K562 (cell line): Measurements from ENCODE around the gene ARHGAP15.

Experiments used
- PML ChIP-seq: IDR thresholded peaks from 2 replicates; pipeline ENCODE4 v1.6.1; 2012; ENCODE audit warnings: low read length, inconsistent platforms
- TF ChIP-seq, protein P1 (sequence below), 3 experiments: IDR thresholded peaks in 2 of 3; conservative IDR thresholded peaks in 1 of 3; 2 replicates each; pipeline ENCODE4 v1.5.1; 2011 to 2012; ENCODE audit warnings: low read length in 3 of 3, mild to moderate bottlenecking in 3 of 3, control low read depth in 2 of 3, improper control_type of control experiment in 1 of 3, inconsistent platforms in 1 of 3, low read depth in 1 of 3, mixed read lengths in 1 of 3, moderate library complexity in 1 of 3; ENCODE audit not compliant: insufficient read depth in 2 of 3

GRCh38 chr2:143533846-143534245 is 404.6 kb downstream of the ARHGAP15 start:
- TF ChIP-seq, protein P1, sequence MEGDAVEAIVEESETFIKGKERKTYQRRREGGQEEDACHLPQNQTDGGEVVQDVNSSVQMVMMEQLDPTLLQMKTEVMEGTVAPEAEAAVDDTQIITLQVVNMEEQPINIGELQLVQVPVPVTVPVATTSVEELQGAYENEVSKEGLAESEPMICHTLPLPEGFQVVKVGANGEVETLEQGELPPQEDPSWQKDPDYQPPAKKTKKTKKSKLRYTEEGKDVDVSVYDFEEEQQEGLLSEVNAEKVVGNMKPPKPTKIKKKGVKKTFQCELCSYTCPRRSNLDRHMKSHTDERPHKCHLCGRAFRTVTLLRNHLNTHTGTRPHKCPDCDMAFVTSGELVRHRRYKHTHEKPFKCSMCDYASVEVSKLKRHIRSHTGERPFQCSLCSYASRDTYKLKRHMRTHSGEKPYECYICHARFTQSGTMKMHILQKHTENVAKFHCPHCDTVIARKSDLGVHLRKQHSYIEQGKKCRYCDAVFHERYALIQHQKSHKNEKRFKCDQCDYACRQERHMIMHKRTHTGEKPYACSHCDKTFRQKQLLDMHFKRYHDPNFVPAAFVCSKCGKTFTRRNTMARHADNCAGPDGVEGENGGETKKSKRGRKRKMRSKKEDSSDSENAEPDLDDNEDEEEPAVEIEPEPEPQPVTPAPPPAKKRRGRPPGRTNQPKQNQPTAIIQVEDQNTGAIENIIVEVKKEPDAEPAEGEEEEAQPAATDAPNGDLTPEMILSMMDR (IDR thresholded peaks at IDR 0.05 in 2 of 3, conservative IDR thresholded peaks at IDR 0.05 in 1 of 3; ENCODE audit: insufficient read depth in 2 of 3, low read depth in 1 of 3, low read length in 3 of 3) = no peak
- TF ChIP-seq PML = no peak
